LNCAP (cell line): ENCODE data around the gene RPS14.

Experiments used
- CTCF ChIP-seq: fragments of 450-650 bp; IDR thresholded peaks from 2 replicates; pipeline ENCODE4 v1.5.1; 2017; ENCODE audit warnings: mild to moderate bottlenecking

The RPS14 gene

DNA sequence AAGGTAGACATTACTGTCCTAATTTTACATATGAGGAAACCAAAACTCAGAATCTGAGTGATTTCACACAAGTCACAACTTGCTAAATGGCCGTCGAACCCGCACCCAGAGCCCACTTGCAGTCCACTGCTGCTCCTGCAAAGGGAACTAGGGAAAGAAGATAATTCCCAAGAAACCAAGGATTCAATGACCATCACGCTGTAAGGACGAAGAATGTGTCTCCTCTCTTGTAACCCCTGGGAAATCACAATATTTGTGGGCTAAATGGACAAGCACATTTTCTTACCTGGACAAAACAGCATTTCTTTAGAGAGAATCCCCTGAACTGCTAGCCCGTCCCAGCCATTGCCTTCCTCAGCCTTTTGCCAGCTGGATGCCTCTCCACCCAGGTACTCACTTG is 2.4 kb downstream of the RPS14 start:
- TF ChIP-seq CTCF: no peak

GRCh38 chr5:150446583-150446982 is 3.0 kb downstream of the RPS14 start:
- TF ChIP-seq CTCF: no peak

- TF ChIP-seq CTCF: no peak
These were observed 3.5 kb downstream of the RPS14 start for GRCh38 chr5:150446088-150446487.

DNA sequence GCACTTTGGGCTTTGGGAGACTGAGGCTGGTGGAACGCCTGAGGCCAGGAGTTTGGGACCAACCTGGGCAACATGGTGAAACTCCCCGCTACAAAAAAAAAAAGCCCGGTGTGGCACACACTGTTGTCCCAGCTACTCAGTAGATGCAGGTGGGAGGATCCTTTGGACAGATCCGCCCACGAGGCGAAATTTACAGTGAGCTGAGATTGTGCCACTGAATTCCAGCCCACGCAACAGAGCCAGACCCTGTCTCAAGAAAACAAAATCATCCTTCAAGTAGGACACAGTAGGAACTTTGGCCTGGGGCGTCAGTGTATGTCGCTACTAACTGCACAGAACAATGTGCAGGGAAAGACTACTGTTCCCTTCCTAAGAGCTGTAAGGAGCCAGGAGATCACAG is 4.8 kb downstream of the RPS14 start:
- TF ChIP-seq CTCF: no peak

GRCh38 chr5:150443242-150444075 is 6.1 kb downstream of the RPS14 start:
- TF ChIP-seq CTCF: no peak

- TF ChIP-seq CTCF: no peak
These were observed 6.8 kb downstream of the RPS14 start for GRCh38 chr5:150442699-150443080.

DNA sequence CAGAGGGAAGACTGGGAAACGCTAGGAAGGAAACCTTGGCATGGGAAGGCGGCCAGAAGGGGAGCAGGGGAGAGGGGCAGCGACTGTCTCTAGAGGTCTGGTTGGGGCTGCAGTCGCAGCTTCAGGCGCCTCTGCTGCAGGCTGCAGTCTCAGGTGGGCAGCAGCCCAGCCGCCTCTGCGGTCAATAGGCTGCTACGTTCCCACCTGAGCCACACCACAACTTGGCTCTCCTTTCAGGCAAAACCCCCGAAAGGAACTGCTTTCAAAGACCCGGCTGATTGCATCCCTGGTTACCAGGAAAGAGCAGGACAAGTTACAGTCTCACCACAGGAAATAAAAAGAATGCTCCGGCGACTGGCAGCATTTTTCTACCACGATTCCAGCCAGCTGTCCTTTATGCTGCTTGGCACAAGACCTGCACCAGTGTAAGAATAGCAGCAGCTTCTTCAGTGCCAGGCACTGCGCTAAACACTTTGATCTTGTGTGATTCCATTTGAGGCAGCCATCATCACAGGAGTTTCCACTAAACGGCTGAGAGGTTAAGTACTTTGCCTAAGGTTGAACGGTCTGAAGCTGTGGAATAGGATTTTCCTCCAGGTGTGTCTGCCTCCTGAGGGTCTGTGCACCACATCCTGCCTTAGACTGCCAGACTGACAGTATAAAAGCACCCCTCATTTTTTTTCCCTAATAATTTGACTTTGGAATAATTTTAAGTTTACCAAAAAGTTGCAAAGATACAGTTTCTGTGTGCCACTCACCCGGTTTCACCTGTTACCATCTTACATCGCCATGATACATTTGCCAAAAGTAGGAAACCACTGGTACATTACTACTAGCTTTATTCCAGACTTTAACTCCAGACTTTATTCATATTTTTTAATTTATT is 7.5 kb downstream of the RPS14 start:
- TF ChIP-seq CTCF: no peak
